Prostate gland (tissue), 2 donors: ENCODE data around the gene PARD6A. TPM values are rescaled to one million over a fixed set of nuclear protein-coding genes. Genes with fewer than 3 reads are reported as not detected.

ENCODE experiments used
- DNase-seq: peaks from one replicate; pipeline ENCODE4 v3.0.0-alpha.2; 2019; ENCODE audit warnings: low spot score
- H3K27ac ChIP-seq, 2 donors: fragments of 200-600 bp; sonication (generic); 2 replicates each; pipeline ENCODE4 v1.5.1; 2017 to 2019
- H3K27me3 ChIP-seq: fragments of 200-600 bp; sonication (generic); replicated peaks from 2 replicates; pipeline ENCODE4 v1.5.1; 2019; ENCODE audit not compliant: insufficient read depth
- H3K36me3 ChIP-seq, 2 donors: fragments of 200-600 bp; sonication (generic); 1 replicate in 1 of 2; 2 replicates in 1 of 2; pipeline versions ENCODE4 v1.5.1 to v1.8.1; 2017 to 2019
- H3K4me1 ChIP-seq: fragments of 200-600 bp; sonication (generic); replicated peaks from 2 replicates; pipeline ENCODE4 v1.5.1; 2019
- H3K4me3 ChIP-seq, 2 donors: fragments of 200-600 bp; sonication (generic); 2 replicates each; pipeline ENCODE4 v1.5.1; 2017 to 2019
- H3K9me3 ChIP-seq: fragments of 200-600 bp; sonication (generic); 2 replicates; pipeline ENCODE4 v1.5.1; 2017
- CTCF ChIP-seq, 4 experiments: fragments of 200-600 bp in 2 of 4; fragments of 450-650 bp in 2 of 4; sonication (generic) in 2 of 4; IDR thresholded peaks; 1 replicate in 3 of 4; 2 replicates in 1 of 4; pipeline ENCODE4 v1.5.1; 2016 to 2019; ENCODE audit warnings: antibody characterized with exemption in 4 of 4, mild to moderate bottlenecking in 2 of 4, moderate library complexity in 2 of 4
- POLR2A ChIP-seq: fragments of 450-650 bp; IDR thresholded peaks from one replicate; pipeline ENCODE4 v1.6.1; 2016; ENCODE audit warnings: antibody characterized with exemption, mild to moderate bottlenecking
- POLR2AphosphoS5 ChIP-seq: sonication (generic); formaldehyde crosslinking; IDR thresholded peaks from one replicate; pipeline ENCODE4 v1.6.1; 2017; ENCODE audit warnings: antibody characterized with exemption
- WGBS: methylation state at CpG from one replicate; pipeline ENCODE4 v1.1.5; 2018; 5-methylcytosine and 5-hydroxymethylcytosine counted together
- intact Hi-C: fragments of 100-400 bp; cut with DNase I; formaldehyde crosslinking; loops from one replicate; pipeline ENCODE4 v1.14.2; 2022
- total RNA-seq, 2 donors: library from RNA; depleted of rRNA; stranded (reverse); fragments of >200 nt; gene quantifications; one replicate each; pipeline ENCODE4 v1.1.0, GENCODE V29; 2016

The PARD6A gene
- total RNA-seq, 2 donors from 2014 or later, result 3.4 to 13.7 TPM

GRCh38 chr16:67653128-67653788 lies 7.5 kb upstream of the PARD6A start:
- intact Hi-C loops, result no loop called here
- peaks cover 9% of the 10 kb centered on the region for H3K27me3 ChIP-seq
- DNase-seq, result no peak
- no peaks in the 10 kb centered on the region for H3K9me3 ChIP-seq
- 13% methylated on average over 44 of the region's 68 CpGs for WGBS
- TF ChIP-seq POLR2A (no peak), CTCF (IDR thresholded peaks at IDR 0.05) (no peak), POLR2AphosphoS5 (no peak)
- H3K27ac ChIP-seq, result no peak overlapping the region
- H3K36me3 ChIP-seq, result no peaks in the 10 kb centered on the region
- H3K4me3 ChIP-seq, result peak overlapping the region; percentile 22 to 35
- no peaks in the 10 kb centered on the region for H3K4me1 ChIP-seq

GRCh38 chr16:67653789-67654402 lies 6.9 kb upstream of the PARD6A start:
- 28% methylated on average over 22 of the region's 25 CpGs for WGBS
- no peaks in the 10 kb centered on the region for H3K9me3 ChIP-seq
- H3K4me3 ChIP-seq, result peak overlapping the region in 1 of 2 donors; percentile 35
- peaks cover 3% of the 10 kb centered on the region for H3K27me3 ChIP-seq
- no peak overlapping the region for H3K27ac ChIP-seq
- H3K4me1 ChIP-seq, result no peaks in the 10 kb centered on the region
- no peaks in the 10 kb centered on the region for H3K36me3 ChIP-seq
- TF ChIP-seq POLR2AphosphoS5, result no peak
- no peak for TF ChIP-seq CTCF (IDR thresholded peaks at IDR 0.05)
- TF ChIP-seq POLR2A, result no peak
- DNase-seq, result no peak
- intact Hi-C loops, result no loop called here

- Histone ChIP-seq H3K4me1 (no peaks in the 10 kb centered on the region), H3K4me3 (no peak overlapping the region), H3K27me3 (no peaks in the 10 kb centered on the region), H3K27ac (no peak overlapping the region), H3K36me3 (no peaks in the 10 kb centered on the region), H3K9me3 (no peaks in the 10 kb centered on the region)
- TF ChIP-seq POLR2A (no peak), CTCF (IDR thresholded peaks at IDR 0.05) (no peak), POLR2AphosphoS5 (no peak)
- no peak for DNase-seq
- WGBS, result 41% methylated on average over 29 of the region's 30 CpGs
- intact Hi-C loops, result no loop called here
Measured at GRCh38 chr16:67654403-67654911, 6.3 kb upstream of the PARD6A start.

GRCh38 chr16:67655363-67655762 lies 5.4 kb upstream of the PARD6A start:
- DNase-seq, result no peak
- intact Hi-C loops, result no loop called here
- TF ChIP-seq CTCF (IDR thresholded peaks at IDR 0.05) (no peak), POLR2A (no peak), POLR2AphosphoS5 (no peak)
- no peaks in the 10 kb centered on the region for H3K9me3 ChIP-seq
- no peak overlapping the region for H3K4me3 ChIP-seq
- H3K36me3 ChIP-seq, result no peaks in the 10 kb centered on the region
- no peak overlapping the region for H3K27ac ChIP-seq
- no peaks in the 10 kb centered on the region for H3K4me1 ChIP-seq
- H3K27me3 ChIP-seq, result no peaks in the 10 kb centered on the region
- 77% methylated on average over 4 of the region's 4 CpGs for WGBS
